ENCODE measurements around the gene ADARB1.

GRCh38 chr21:45139473-45139872, 65.1 kb downstream of the ADARB1 start:
- no peak for TF ChIP-seq POLR2A (IDR thresholded peaks at IDR 0.05; ENCODE audit: low read depth, low read length)
- no peak for TF ChIP-seq POLR2AphosphoS5 (IDR thresholded peaks at IDR 0.05; ENCODE audit: low read depth, low read length)

Data from GM12892 (cell line).